AG09319 (cell line): ENCODE results near the gene ZNF106.

Experiments
- DNase-seq: peaks from one replicate; pipeline ENCODE4 v3.0.0-alpha.2; 2010; ENCODE audit warnings: low read depth; ENCODE audit errors: extremely low read depth
- CTCF ChIP-seq: IDR thresholded peaks from 2 replicates; pipeline ENCODE4 v1.5.1; 2011; ENCODE audit warnings: low read depth, mild to moderate bottlenecking, inconsistent platforms, low read length, moderate library complexity

ZNF106 gene

GRCh38 chr15:42507514-42507913 is 16.6 kb upstream of the ZNF106 start:
- DNase-seq: no peak

GRCh38 chr15:42504631-42505030 is 13.7 kb upstream of the ZNF106 start:
- no peak for DNase-seq
- TF ChIP-seq CTCF: no peak

More at GRCh38 chr15:42507514-42507913, 16.6 kb upstream of the ZNF106 start:
- no peak for TF ChIP-seq CTCF

- no peak for DNase-seq
- no peak for TF ChIP-seq CTCF
These were observed 12.9 kb upstream of the ZNF106 start for GRCh38 chr15:42503825-42504224.

- DNase-seq: no peak
- no peak for TF ChIP-seq CTCF
These were observed 11.5 kb upstream of the ZNF106 start for GRCh38 chr15:42502477-42502876.

GRCh38 chr15:42499858-42500609 is 9.1 kb upstream of the ZNF106 start:
- no peak for DNase-seq

GRCh38 chr15:42498212-42499068 is 7.5 kb upstream of the ZNF106 start:
- no peak for DNase-seq
- no peak for TF ChIP-seq CTCF

More at GRCh38 chr15:42499858-42500609, 9.1 kb upstream of the ZNF106 start:
- no peak for TF ChIP-seq CTCF
